Measurements from ENCODE around the gene NCK1. TPM values are rescaled to one million over a fixed set of nuclear protein-coding genes. Genes with fewer than 3 reads are reported as not detected.
"Not testable (repeated sequence)": the region's sequence is repeated elsewhere in the genome, so short reads cannot be mapped to it uniquely, and the experiment has no call there.

The NCK1 gene
- total RNA-seq, 1 donor from 2014 or later: 43.7 TPM

- H3K27ac Mint-ChIP-seq (ENCODE audit: unreplicated experiment): no peak overlapping the region
- Histone ChIP-seq H3K4me3 (ENCODE audit: insufficient read depth, low read depth, low read length) (no peak overlapping the region), H3K36me3 (ENCODE audit: insufficient read depth, low read length) (no peaks in the 10 kb centered on the region), H4K20me1 (ENCODE audit: insufficient read depth, low read length) (peaks cover 70% of the 10 kb centered on the region), H3K4me1 (ENCODE audit: insufficient read depth, low read length) (peaks cover 6% of the 10 kb centered on the region), H3K79me2 (ENCODE audit: insufficient read depth, low read length) (peaks cover 88% of the 10 kb centered on the region), H2AFZ (ENCODE audit: low read depth, low read length) (no peak overlapping the region), H3K4me2 (ENCODE audit: low read length) (no peak overlapping the region), H3K27me3 (ENCODE audit: insufficient read depth, low read length) (no peaks in the 10 kb centered on the region), H3K27ac (ENCODE audit: low read depth, low read length) (no peak overlapping the region), H3K9ac (ENCODE audit: low read length) (no peak overlapping the region), H3K9me3 (ENCODE audit: insufficient read depth, low read depth, low read length) (no peaks in the 10 kb centered on the region)
- no peaks in the 10 kb centered on the region for H3K27me3 Mint-ChIP-seq (ENCODE audit: low read depth, unreplicated experiment)
- DNase-seq (ENCODE audit: low read depth) (peak; percentile 16), FAIRE-seq (no peak)
- peaks cover 25% of the 10 kb centered on the region for H3K4me1 Mint-ChIP-seq (ENCODE audit: low read depth, unreplicated experiment)
- H3K36me3 Mint-ChIP-seq (ENCODE audit: low read depth, unreplicated experiment): peaks cover 21% of the 10 kb centered on the region
- no peak overlapping the region for H3K4me3 Mint-ChIP-seq (ENCODE audit: unreplicated experiment)
- peaks cover 7% of the 10 kb centered on the region for H3K9me3 Mint-ChIP-seq (ENCODE audit: unreplicated experiment)
- TF ChIP-seq, protein P1, sequence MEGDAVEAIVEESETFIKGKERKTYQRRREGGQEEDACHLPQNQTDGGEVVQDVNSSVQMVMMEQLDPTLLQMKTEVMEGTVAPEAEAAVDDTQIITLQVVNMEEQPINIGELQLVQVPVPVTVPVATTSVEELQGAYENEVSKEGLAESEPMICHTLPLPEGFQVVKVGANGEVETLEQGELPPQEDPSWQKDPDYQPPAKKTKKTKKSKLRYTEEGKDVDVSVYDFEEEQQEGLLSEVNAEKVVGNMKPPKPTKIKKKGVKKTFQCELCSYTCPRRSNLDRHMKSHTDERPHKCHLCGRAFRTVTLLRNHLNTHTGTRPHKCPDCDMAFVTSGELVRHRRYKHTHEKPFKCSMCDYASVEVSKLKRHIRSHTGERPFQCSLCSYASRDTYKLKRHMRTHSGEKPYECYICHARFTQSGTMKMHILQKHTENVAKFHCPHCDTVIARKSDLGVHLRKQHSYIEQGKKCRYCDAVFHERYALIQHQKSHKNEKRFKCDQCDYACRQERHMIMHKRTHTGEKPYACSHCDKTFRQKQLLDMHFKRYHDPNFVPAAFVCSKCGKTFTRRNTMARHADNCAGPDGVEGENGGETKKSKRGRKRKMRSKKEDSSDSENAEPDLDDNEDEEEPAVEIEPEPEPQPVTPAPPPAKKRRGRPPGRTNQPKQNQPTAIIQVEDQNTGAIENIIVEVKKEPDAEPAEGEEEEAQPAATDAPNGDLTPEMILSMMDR (IDR thresholded peaks at IDR 0.05; ENCODE audit: insufficient read depth, low read depth, low read length): no peak
- TF ChIP-seq EZH2 (IDR thresholded peaks at IDR 0.05; ENCODE audit: insufficient read depth, low read length): no peak
Measured at GRCh38 chr3:136898954-136899353, 36.9 kb downstream of the NCK1 start.

DNA sequence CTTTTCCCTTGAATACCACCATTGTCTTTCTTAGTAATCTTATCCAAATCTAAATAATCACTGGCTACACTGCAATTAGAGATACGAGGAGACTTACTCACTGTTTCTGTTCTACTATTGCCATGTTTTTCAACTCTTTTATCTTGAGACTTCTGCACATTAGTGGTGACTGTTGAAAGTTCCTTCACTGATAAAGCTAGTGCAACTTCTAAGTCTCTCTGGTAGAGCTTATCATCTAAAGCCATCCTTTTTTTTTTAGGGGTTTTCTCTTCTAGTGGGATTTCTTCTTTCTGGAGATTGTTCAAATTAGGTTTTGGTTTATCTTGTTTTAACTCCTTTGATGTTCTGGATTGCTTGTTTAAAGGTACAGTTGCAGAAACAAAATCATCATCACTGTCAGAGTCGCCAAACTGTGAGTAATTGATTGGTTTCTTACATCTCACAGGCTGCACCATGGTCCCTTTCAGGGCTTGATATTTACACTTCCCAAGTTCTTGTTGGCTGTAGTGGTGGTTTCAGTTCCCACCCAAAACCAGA is 37.7 kb downstream of the NCK1 start:
- Histone ChIP-seq H4K20me1 (ENCODE audit: insufficient read depth, low read length) (peaks cover 69% of the 10 kb centered on the region), H3K36me3 (ENCODE audit: insufficient read depth, low read length) (no peaks in the 10 kb centered on the region), H3K4me1 (ENCODE audit: insufficient read depth, low read length) (no peaks in the 10 kb centered on the region), H3K79me2 (ENCODE audit: insufficient read depth, low read length) (peaks cover 88% of the 10 kb centered on the region), H2AFZ (ENCODE audit: low read depth, low read length) (no peak overlapping the region), H3K27me3 (ENCODE audit: insufficient read depth, low read length) (no peaks in the 10 kb centered on the region), H3K4me3 (ENCODE audit: insufficient read depth, low read depth, low read length) (no peak overlapping the region), H3K27ac (ENCODE audit: low read depth, low read length) (no peak overlapping the region), H3K9me3 (ENCODE audit: insufficient read depth, low read depth, low read length) (no peaks in the 10 kb centered on the region), H3K4me2 (ENCODE audit: low read length) (no peak overlapping the region), H3K9ac (ENCODE audit: low read length) (no peak overlapping the region)
- peaks cover 20% of the 10 kb centered on the region for H3K4me1 Mint-ChIP-seq (ENCODE audit: low read depth, unreplicated experiment)
- peaks cover 12% of the 10 kb centered on the region for H3K9me3 Mint-ChIP-seq (ENCODE audit: unreplicated experiment)
- H3K4me3 Mint-ChIP-seq (ENCODE audit: unreplicated experiment): no peak overlapping the region
- no peak overlapping the region for H3K27ac Mint-ChIP-seq (ENCODE audit: unreplicated experiment)
- FAIRE-seq: no peak
- no peaks in the 10 kb centered on the region for H3K27me3 Mint-ChIP-seq (ENCODE audit: low read depth, unreplicated experiment)
- H3K36me3 Mint-ChIP-seq (ENCODE audit: low read depth, unreplicated experiment): peaks cover 21% of the 10 kb centered on the region
- peak; percentile 66 for DNase-seq (ENCODE audit: low read depth)
- TF ChIP-seq, protein P1 (IDR thresholded peaks at IDR 0.05; ENCODE audit: insufficient read depth, low read depth, low read length): no peak
- TF ChIP-seq EZH2 (IDR thresholded peaks at IDR 0.05; ENCODE audit: insufficient read depth, low read length): no peak

DNA sequence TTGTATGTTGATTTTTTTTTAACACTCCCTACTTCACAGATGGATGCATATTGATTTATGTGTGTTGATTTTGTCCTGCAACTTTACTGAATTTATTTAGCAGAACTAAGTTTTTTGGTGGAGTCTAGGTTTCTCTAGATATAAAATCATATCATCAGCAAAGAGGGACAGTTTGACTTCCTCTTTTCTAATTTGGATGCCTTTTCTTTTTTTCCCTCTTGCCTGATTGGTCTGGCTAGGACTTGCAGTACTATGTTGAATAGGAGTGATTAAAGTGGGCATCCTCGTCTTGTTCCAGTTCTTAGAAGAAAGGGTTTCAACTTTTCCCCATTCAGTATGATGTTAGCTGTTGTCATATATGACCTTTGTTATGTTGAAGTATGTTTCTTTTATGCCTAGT is 38.7 kb downstream of the NCK1 start:
- Mint-ChIP-seq H3K4me1 (ENCODE audit: low read depth, unreplicated experiment) (peaks cover 20% of the 10 kb centered on the region), H3K9me3 (ENCODE audit: unreplicated experiment) (peaks cover 14% of the 10 kb centered on the region), H3K36me3 (ENCODE audit: low read depth, unreplicated experiment) (peaks cover 21% of the 10 kb centered on the region)
- not testable (repeated sequence) for FAIRE-seq; H3K27ac ChIP-seq (ENCODE audit: low read depth, low read length); H3K27ac Mint-ChIP-seq (ENCODE audit: unreplicated experiment); H3K4me3 ChIP-seq (ENCODE audit: insufficient read depth, low read depth, low read length); H3K27me3 Mint-ChIP-seq (ENCODE audit: low read depth, unreplicated experiment); H3K27me3 ChIP-seq (ENCODE audit: insufficient read depth, low read length); H3K4me1 ChIP-seq (ENCODE audit: insufficient read depth, low read length); H3K9me3 ChIP-seq (ENCODE audit: insufficient read depth, low read depth, low read length); DNase-seq (ENCODE audit: low read depth); H2AFZ ChIP-seq (ENCODE audit: low read depth, low read length); H3K4me2 ChIP-seq (ENCODE audit: low read length); H3K9ac ChIP-seq (ENCODE audit: low read length); H3K36me3 ChIP-seq (ENCODE audit: insufficient read depth, low read length); H3K4me3 Mint-ChIP-seq (ENCODE audit: unreplicated experiment)
- Histone ChIP-seq H3K79me2 (ENCODE audit: insufficient read depth, low read length) (peaks cover 91% of the 10 kb centered on the region), H4K20me1 (ENCODE audit: insufficient read depth, low read length) (peaks cover 79% of the 10 kb centered on the region)
